HG03354 (cell line): ENCODE data around the gene PTK7.
"Not testable (repeated sequence)": the region's sequence is repeated elsewhere in the genome, so short reads cannot be mapped to it uniquely, and the experiment has no call there.

Experiments
- ATAC-seq: cut with Tn5 transposase; IDR thresholded peaks from one replicate; pipeline ENCODE4 v1.9.1; 2021; ENCODE audit warnings: mild to moderate bottlenecking; ENCODE audit not compliant: unreplicated experiment, poor library complexity, severe bottlenecking

PTK7 gene

GRCh38 chr6:43075670-43076463 is at the start of gene PTK7:
PTK7 (plus strand) TSS chr6:43076314; CDS start chr6:43076489, 175 bp downstream.
- ATAC-seq = no peak

- ATAC-seq = no peak
Observed at GRCh38 chr6:43026365-43026764, 49.7 kb upstream of the PTK7 start.

- ATAC-seq = no peak
Observed at GRCh38 chr6:43029120-43029519, 47.0 kb upstream of the PTK7 start.

- no peak for ATAC-seq
Observed at GRCh38 chr6:43032326-43032725, 43.8 kb upstream of the PTK7 start.

- ATAC-seq = no peak
Observed at GRCh38 chr6:43033496-43034189, 42.5 kb upstream of the PTK7 start.

- no peak for ATAC-seq
Observed at GRCh38 chr6:43034190-43034525, 42.0 kb upstream of the PTK7 start.

GRCh38 chr6:43035495-43036194 is 40.5 kb upstream of the PTK7 start:
- ATAC-seq = no peak

GRCh38 chr6:43036712-43037111 is 39.4 kb upstream of the PTK7 start:
- no peak for ATAC-seq

GRCh38 chr6:43037197-43037596 is 38.9 kb upstream of the PTK7 start:
- ATAC-seq = no peak

GRCh38 chr6:43037706-43038105 is 38.4 kb upstream of the PTK7 start:
- ATAC-seq = no peak

GRCh38 chr6:43038727-43039126 is 37.4 kb upstream of the PTK7 start:
- no peak for ATAC-seq

GRCh38 chr6:43040542-43041257 is 35.4 kb upstream of the PTK7 start:
- ATAC-seq = no peak

GRCh38 chr6:43041475-43041874 is 34.6 kb upstream of the PTK7 start:
- ATAC-seq = not testable (repeated sequence)

- ATAC-seq = no peak
Observed at GRCh38 chr6:43043310-43043709, 32.8 kb upstream of the PTK7 start.

- no peak for ATAC-seq
Observed at GRCh38 chr6:43045371-43045930, 30.7 kb upstream of the PTK7 start.

GRCh38 chr6:43047998-43048397 is 28.1 kb upstream of the PTK7 start:
- no peak for ATAC-seq

- no peak for ATAC-seq
Observed at GRCh38 chr6:43050981-43051380, 25.1 kb upstream of the PTK7 start.

- ATAC-seq = no peak
Observed at GRCh38 chr6:43052225-43052841, 23.8 kb upstream of the PTK7 start.

- peak; percentile 15 for ATAC-seq
Observed at GRCh38 chr6:43052842-43053544, 23.1 kb upstream of the PTK7 start.
